Right forelimb (tissue), 1 donor: ENCODE results near the gene ABCA8.
"Not testable (repeated sequence)": the region's sequence is repeated elsewhere in the genome, so short reads cannot be mapped to it uniquely, and the experiment has no call there.

Experiments used
- DNase-seq: peaks from one replicate; pipeline ENCODE4 v3.0.0-alpha.2; 2018

Gene ABCA8

DNA sequence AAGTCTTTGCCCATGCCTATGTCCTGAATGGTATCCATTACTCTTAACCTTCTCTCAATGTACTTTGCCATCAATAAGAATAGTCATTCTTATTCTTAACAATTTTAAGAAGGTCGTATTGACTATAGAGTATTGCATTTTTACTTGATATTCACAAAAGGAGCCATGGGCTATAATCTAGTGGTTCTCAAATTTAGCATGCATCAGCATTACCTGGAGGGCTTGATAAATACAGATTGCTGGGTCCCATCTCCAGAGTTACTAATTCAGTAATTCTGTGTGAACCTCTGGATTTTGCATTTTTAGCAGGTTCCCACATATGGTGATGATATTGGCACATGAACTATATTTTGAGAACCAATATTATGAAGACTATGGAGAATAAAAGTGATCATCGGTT is 89.6 kb downstream of the ABCA8 start:
- no peak for DNase-seq

DNA sequence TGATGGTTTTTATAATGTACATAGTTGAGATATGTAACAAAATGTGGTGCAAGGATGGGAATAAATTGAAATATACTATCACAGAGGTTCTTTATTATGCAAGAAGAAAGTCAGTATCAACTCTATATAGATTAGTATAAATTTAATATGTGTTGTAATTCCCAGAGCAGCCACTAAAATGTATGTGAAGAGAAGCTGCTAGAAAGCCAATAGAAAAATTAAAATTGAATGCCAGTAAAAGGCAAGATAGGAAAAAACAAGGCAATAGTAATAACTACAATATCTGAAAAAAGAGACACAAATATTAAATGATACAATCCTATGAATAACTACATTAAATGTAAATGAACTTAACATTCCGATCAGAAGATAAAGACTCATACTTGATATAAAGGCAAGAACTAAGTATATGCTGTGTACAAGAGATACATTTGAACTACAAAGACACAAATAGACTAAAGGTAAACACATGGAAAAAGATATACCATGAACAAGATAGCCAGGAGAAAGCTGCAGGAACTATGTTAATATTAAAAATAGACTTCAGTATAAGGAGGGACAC is 92.0 kb downstream of the ABCA8 start:
- no peak for DNase-seq

DNA sequence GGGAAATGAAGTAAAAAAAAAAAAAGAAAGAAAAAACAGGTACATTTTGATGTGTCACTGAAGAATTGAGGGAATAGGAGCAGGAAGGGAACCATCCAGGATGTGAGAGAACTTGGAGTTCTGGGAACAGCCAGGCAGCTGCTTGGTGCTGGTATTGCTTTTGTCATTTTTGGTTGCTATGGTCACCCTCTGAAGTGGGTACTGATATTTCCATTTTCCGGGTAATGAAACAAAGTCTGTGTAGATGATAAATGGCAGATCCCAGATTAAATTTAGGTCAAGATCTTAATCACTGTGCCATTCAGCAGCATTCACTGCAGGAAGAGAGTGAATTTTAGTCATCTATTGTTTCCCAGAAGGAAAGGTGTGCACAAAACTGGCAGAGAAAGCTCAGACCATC is 93.6 kb downstream of the ABCA8 start:
- DNase-seq = no peak

DNA sequence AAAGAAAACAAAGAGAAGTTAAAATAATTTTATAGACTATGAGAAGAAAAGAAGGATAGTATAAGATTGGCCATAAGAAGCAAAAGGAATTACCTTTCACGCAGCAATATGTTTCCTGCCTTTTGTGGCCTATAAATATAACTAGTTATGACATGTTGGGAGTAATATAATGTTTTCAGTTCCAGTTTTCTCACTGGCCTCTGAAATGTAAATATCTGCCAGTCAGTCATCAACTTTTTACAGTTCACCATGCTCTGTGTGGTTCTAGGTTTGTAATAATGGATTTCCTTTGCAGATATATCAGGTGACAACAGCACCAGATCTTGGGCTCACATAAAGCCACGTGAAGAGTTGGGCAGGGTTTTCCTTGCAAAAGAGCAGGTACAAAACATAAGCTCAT is 94.3 kb downstream of the ABCA8 start:
- DNase-seq = no peak

DNA sequence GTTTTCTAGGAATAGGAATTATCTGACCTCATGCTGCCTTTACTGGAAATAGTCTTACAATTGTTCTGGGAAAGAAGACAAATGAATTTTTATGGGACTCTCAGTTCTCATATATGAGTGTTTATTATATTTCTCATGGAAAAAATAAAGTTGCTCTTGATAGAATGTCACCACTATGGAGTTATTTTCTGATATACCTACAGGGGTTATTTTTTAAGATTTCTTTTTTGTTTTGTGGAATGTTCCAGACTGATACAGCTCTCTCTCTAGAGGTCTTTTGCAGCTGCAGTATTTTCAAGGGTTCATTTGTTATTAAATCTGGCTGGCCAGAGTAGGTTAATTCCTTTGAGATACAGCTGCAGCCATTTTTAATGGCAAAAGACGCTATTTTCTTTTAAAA is 100.7 kb downstream of the ABCA8 start:
- no peak for DNase-seq

DNA sequence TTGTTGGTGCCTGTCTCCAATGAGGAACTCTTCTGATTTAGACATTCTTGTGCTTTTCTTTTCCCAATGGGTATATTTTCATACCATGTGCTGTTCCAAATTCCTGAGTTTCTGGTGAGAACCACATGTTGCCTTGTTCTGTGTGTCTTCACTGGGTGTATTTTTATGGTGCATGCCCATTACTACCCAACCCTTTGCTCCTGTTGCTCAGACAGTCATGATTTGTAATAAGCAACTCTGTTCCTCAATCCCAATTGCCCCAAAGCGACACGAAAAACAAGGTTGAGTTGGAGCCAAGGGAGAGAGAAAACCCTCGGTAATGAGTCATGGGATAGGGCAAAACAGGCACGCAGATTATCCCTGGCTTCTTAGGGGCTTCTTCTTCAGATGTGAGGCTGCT is 101.8 kb downstream of the ABCA8 start:
- DNase-seq = no peak

DNA sequence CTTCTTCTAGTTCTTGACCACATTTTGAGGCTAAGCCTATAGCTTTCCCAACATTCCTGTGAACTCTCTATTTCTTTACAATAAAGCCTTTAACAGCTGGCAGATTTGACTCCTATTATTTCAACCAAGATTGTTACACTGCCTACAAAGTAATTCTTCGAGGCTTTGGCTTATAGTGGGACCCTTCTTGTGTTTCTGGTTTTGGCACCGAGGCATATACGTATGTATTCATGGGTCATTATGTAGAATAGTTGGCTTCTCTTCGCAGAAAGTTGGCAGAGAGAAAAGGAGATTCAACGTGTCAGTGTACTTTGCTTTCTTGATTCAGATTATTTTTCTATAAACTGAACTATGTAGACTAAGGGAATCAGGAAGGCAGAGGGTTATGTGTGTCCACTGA is 102.2 kb downstream of the ABCA8 start:
- DNase-seq = no peak

DNA sequence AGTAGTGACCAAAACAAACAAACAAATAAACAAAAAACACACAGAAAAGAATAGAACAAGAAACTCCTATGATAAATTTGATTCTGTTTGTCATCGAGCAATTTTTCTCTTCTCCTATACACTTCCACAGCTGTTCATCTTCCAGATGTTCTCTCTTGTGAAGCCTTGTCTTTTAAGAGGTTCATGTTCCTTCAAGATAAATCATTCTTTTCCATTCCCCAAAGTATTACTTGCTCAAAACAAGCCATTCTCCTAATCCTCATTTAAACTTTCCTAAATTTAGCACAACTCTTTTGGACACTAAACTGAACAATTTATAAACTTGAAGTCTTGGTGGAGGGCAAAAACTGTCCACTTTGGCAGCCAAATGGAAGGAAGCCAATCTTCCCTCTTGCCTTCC is 103.3 kb downstream of the ABCA8 start:
- DNase-seq = no peak

DNA sequence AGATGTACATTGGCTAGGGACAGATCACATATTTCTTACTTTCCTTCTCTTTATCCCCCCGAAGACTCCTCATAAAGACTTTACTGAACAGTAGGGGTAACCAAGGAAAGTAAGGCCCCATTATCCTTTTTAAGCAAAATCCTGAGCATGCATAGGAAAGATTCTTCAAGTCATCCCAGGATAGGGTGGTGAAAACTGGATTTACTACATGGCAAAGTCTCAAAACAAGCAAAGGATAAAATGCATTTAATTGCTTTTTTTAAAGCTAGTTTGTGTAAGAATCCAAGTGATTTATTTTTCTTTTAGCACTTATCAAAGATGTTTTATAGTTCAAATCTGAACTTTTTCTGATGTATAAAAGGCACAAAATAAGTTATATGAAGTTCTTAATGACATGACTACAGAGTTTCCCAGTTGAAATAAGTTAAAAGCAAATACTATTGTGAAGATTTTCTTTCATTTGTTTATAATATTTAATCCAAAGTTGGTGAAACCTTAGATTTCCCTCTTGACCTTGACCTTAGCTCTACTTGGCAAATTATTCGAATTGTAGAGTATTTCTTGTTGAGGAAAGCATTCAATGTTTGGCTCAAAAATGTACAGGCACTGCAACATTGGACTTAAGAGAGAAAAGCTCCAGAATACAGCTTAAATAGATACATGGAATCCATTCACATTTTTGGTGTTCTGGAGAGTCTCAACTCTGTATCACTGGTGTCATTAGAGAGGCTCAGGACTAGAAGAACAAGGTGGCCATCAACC is 104.3 kb downstream of the ABCA8 start:
- DNase-seq = no peak

DNA sequence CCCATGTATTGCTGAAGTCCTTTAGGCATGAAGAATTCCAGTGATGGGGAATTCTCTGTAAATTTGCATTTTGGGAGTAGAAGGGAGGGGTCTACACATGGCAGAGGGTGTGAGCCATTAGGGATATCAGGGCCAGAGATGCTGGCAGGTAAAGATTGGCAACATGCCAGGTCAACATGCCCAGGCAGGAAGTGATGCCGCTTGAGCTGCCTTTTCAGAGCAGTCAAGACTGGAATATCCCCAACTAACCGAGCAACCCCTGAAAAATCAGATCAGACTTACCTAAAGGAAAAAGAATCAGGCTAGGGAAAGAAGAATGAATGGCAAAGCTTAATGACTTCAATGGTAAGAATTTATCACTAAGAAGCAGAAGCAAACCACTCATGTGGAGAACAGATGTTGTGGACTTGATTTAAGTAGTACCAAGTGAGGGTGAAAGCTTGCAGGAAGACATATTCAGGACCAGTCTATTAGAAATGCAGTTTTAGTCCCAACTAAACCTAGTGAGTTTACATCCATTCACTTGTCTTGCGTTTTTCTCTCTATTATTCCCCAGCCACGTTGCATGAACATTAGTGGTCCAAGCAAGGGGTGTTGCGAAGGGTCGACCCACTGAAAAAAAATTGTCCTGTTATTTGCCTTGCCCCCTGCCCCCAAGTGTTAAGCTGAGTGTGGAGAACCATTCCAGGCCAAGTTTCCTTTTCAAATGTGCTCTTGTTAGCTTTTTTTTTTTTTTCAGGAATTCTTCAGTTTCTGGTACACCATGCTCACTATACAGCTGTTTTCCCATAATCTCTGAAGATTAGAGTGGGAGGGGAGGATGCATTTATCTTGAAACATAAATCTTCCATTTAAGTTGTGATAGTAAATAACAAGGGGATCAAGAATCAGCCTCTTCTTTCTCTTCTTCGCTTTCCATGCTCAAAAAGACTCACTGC is 105.2 kb downstream of the ABCA8 start:
- DNase-seq = no peak

DNA sequence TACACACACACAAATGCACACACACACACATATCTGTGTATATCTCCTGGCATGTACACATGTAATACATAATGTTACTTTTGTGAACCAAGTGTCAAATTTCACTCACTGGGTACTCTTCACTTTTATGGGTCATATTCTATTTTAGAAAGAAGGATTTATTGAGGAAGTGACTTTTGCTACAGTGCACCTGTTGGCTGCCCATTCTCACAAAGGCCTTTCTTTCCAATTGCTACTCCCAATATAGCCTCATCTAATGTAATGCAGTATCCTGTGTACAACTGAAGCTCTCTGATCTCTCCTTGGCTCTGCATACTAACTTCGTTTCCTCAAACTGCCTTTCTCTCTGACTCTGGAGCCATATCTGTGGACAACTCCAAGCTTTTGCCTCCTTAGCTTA is 107.5 kb downstream of the ABCA8 start:
- DNase-seq = no peak

DNA sequence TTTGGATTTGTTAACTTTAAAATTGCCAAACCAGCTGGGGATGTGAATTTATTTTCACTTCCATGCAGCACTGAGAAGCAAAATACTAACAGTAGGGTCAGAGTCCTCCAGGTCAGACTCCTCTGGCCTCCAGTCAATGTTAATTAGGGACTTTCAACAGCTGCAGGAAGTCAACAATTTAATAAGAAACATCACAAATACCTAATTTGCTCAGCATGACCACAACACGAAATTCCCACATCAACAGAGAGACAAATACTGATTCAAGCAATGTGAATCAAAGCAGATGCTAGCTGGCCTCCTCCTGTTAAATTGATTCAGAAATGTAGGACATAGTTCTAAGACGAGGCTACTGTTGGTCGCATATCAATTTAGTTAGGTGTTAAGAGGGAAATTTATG is 111.7 kb downstream of the ABCA8 start:
- DNase-seq = no peak

DNA sequence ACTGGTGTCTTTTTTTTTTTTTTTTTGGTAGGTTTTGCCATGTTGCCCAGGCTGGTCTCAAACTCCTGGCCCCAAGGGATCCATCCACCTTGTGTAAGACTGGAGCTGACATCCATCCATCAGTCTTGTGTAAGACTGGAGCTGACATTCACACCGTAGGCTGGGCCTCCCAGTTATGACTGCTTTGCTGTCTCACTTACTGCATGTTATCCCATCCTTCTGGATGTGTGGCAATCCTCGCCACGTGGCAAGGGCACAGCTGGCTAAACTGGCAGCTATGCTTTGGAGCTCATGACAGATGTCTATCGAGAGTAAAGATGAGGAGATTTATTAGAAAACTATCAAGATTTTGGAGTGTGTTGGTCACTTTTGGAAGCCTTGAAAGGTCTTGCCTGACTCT is 115.1 kb downstream of the ABCA8 start:
- DNase-seq = no peak

DNA sequence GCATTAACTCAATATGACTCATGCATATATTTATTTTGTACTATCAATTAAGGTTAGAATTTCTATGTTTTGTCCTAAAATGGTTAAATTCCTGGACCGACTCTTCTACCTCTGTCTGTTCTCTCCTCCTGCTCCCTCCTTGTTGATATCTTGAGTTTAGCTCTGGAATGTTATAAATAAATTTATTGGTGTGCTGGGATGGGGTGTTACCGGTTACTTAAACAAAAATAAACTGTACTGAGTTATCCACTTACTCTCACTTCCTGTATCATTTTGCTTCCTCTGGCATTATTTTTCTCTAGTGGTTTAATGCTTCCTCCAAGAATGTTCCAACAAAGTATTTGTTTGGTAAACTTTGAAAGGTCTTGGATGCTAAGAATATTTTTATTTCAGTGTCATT is 120.1 kb downstream of the ABCA8 start:
- no peak for DNase-seq

DNA sequence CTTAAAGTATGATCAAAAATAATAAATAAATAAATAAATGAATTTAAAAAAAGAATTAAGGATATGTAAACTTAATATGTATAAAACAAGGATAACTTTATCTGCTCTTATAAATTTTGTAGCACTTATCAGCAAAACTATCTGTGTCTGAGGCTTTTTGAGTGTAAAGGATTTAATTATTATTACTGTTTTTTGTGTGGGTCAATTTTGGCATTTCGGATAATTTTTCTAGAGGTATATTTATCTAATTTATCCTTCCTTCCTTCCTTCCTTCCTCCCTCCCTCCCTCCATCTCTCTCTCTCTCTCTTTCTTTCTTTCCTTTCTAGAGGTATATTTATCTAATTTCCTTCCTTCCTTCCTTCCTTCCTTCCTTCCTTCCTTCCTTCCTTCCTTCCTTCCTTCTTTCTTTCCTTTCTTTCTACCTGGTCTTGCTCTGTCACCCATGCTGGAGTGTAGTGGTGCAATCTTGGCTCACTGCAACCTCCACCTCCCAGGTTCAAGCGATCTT is 120.8 kb downstream of the ABCA8 start:
- DNase-seq = no peak

DNA sequence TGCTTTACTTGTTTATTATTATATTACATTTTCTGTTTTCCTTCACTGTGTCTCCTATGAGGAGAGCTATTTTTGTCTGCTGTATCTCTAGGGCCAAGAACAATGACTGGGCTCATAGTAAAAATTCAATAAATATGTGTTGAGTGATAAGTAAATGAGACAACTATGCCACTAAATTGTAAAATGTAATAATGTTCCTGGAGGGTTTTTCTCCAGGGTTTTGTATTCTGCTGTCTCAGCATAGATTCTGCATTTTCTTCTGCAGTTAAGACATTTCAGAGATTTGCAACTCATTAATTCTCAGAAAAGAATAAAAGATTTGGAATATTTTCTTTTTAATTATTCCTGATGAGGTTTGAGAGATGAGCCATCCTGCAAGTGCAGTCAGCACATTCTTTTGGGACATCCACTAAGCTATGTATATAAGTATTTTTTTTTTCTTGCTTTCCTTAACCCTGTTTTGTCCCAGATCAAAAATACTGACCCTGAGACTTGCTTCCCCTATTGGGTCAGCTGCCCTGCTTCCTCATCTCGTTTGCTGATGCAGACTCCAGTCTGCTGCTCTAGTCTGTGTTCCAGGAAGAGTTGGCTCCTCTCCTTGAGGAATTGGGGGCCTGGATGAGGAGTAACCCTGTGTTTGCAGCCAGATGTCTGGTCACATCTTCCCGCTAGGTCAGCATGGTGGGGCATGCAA is 122.9 kb downstream of the ABCA8 start:
- no peak for DNase-seq

DNA sequence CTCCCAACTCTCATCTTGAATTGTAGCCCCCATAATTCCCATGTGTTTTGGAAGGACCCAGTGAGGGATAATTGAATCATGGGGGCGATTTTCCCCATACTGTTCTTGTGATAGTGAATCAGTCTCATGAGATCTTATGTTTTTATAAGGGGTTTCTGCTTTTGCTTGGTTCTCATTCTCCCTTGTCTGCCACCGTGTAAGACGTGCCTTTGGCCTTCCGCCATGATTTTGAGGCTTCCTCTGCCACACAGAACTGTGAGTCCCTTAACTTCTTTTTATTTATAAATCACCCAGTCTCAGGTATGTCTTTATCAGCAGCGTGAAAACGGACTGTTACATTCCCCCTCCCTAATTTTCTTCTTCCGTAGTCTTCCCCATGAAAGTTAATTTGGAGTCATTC is 124.0 kb downstream of the ABCA8 start:
- DNase-seq = no peak

DNA sequence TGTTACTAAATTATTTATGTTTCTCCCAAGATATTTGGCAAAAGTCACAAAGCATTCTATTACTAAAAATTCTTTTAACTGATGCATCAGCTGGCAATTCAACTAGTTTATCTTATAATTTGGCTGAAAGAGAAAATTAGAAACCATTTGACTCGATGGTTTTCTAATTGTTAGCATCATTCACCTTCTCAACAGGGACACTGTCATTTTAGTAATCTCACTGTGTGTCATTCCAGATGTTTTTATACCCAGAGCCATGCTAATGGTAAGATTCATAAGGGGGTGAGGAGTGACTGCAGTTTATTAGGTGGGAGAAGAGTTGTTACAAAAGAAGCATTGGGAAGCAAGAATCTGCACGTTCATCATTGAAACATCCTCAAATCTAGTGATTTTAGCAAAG is 124.9 kb downstream of the ABCA8 start:
- no peak for DNase-seq

DNA sequence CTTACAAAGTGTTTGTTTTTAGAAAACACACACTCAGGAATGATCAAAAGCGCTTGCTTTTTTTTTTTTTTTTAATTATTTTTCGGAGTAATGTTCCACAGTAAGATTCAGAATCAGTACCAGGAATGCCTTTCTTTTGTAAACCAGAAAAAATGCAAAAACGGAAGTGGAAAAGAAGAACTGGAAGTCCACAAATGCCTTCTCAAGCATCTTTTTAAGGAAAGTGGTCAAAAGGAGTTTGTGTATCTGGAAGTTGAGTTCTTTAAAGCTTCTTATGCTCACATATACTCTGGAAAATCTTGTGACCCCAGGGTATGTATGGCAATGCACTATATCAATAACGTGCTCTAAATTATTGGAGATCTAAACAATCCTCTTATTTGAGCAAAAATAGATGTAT is 126.0 kb downstream of the ABCA8 start:
- no peak for DNase-seq

DNA sequence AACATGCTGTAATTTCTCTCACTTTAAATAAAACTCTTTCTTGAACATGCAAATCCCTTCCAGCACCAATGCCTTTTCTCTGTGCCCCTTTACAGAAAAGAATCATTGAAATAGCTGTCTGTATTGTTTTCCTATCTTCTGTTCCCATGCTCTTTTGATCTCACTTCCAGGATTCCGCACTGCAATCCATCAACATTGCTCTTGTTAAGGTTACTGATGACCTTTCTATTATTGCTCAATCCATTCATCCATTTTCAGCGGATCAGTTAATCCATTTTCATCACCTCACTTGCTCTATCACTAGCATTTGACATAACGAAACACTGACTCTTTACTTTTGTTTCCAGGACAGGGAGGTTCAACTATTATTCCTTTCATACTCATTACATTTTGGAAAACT is 130.5 kb downstream of the ABCA8 start:
- no peak for DNase-seq

DNA sequence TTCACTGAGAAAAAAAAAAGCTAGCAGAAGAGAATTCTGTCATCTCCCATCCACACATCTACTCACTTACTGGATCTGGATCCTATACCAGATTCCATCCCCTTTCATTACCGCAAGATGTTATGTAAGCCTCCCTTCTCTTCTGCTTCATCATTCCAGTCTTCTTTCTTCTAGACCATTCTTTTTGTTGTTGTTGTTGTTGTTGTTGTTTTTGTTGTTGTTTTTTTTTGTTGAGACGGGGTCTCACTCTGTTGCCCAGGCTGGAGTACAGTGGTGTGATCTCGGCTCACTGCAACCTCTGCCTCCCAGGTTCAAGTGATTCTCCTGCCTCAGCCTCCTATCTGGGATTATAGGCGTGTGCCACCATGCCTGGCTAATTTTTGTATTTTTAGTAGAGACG is 131.0 kb downstream of the ABCA8 start:
- DNase-seq = not testable (repeated sequence)

DNA sequence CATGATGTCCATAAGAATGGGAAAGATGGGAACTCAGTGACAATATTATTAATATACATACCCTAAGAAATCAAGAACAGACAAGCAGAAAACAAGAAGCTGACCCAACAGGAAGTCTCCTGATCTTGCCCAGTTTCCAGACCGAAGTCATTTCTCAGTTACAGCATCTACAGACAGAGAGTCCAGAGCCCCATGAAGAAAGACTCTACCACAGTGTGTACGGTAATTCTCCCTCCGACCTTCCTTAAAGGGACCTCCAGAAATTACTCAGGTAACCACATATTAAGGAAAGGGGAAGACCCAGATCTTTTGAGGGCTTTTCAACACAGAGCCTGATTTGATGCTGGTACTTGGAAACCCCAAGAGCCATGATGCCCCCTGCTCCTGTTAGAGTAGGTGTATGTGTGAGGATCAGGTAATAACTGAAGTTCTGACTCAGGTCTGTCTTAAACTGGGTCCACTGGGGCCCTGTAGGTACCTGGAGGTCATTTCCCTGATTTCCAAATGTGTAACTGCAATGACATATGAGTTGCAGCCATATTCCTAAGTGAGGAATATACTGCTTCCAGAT is 132.4 kb downstream of the ABCA8 start:
- DNase-seq = no peak
